ENCODE results near the gene PLCXD1.

PLCXD1 gene

GRCh38 chrX:335758-336155, 54.6 kb downstream of the PLCXD1 start:
- TF ChIP-seq CTCF (IDR thresholded peaks at IDR 0.05; ENCODE audit: insufficient read depth, low read length, poor library complexity, severe bottlenecking) = no peak
- Histone ChIP-seq H3K4me3 (replicated peaks; ENCODE audit: low read depth, low read length) (no peak overlapping the region), H3K36me3 (ENCODE audit: control insufficient read depth, insufficient read depth, low read length) (peaks cover 2% of the 10 kb centered on the region; the same call in 1 of the 2 replicates), H3K27me3 (replicated peaks; ENCODE audit: control insufficient read depth, insufficient read depth, low read length) (no peaks in the 10 kb centered on the region)
- no peak for DNase-seq (ENCODE audit: extremely low read depth, insufficient read length)

- Histone ChIP-seq H3K4me3 (replicated peaks; ENCODE audit: low read depth, low read length) (no peak overlapping the region), H3K36me3 (ENCODE audit: control insufficient read depth, insufficient read depth, low read length) (peaks cover 2% of the 10 kb centered on the region; the same call in 1 of the 2 replicates), H3K27me3 (replicated peaks; ENCODE audit: control insufficient read depth, insufficient read depth, low read length) (no peaks in the 10 kb centered on the region)
- TF ChIP-seq CTCF (IDR thresholded peaks at IDR 0.05; ENCODE audit: insufficient read depth, low read length, poor library complexity, severe bottlenecking) = no peak
- DNase-seq (ENCODE audit: extremely low read depth, insufficient read length) = no peak
These were observed 55.0 kb downstream of the PLCXD1 start for GRCh38 chrX:336227-336626.

- no peak for DNase-seq (ENCODE audit: extremely low read depth, insufficient read length)
- Histone ChIP-seq H3K36me3 (ENCODE audit: control insufficient read depth, insufficient read depth, low read length) (peaks cover 2% of the 10 kb centered on the region; the same call in 1 of the 2 replicates), H3K27me3 (replicated peaks; ENCODE audit: control insufficient read depth, insufficient read depth, low read length) (no peaks in the 10 kb centered on the region), H3K4me3 (replicated peaks; ENCODE audit: low read depth, low read length) (no peak overlapping the region)
- no peak for TF ChIP-seq CTCF (IDR thresholded peaks at IDR 0.05; ENCODE audit: insufficient read depth, low read length, poor library complexity, severe bottlenecking)
These were observed 56.2 kb downstream of the PLCXD1 start for GRCh38 chrX:337331-337831.

- DNase-seq (ENCODE audit: extremely low read depth, insufficient read length) = no peak
- no peaks in the 10 kb centered on the region for H3K27me3 ChIP-seq (replicated peaks; ENCODE audit: control insufficient read depth, insufficient read depth, low read length)
- no peaks in the 10 kb centered on the region; the same call in 1 of the 2 replicates for H3K36me3 ChIP-seq (ENCODE audit: control insufficient read depth, insufficient read depth, low read length)
- no peak for TF ChIP-seq CTCF (IDR thresholded peaks at IDR 0.05; ENCODE audit: insufficient read depth, low read length, poor library complexity, severe bottlenecking)
- H3K4me3 ChIP-seq (replicated peaks; ENCODE audit: low read depth, low read length) = no peak overlapping the region
These were observed 57.2 kb downstream of the PLCXD1 start for GRCh38 chrX:338281-338835.

- no peaks in the 10 kb centered on the region; the same call in 1 of the 2 replicates for H3K36me3 ChIP-seq (ENCODE audit: control insufficient read depth, insufficient read depth, low read length)
- DNase-seq (ENCODE audit: extremely low read depth, insufficient read length) = no peak
- H3K4me3 ChIP-seq (replicated peaks; ENCODE audit: low read depth, low read length) = no peak overlapping the region
- no peaks in the 10 kb centered on the region for H3K27me3 ChIP-seq (replicated peaks; ENCODE audit: control insufficient read depth, insufficient read depth, low read length)
- no peak for TF ChIP-seq CTCF (IDR thresholded peaks at IDR 0.05; ENCODE audit: insufficient read depth, low read length, poor library complexity, severe bottlenecking)
These were observed 57.7 kb downstream of the PLCXD1 start for GRCh38 chrX:338836-339400.
